GM21786 (cell line): ENCODE measurements around the gene RANBP10.
"Not testable (repeated sequence)": the region's sequence is repeated elsewhere in the genome, so short reads cannot be mapped to it uniquely, and the experiment has no call there.

Source experiments
- ATAC-seq: cut with Tn5 transposase; IDR thresholded peaks from one replicate; pipeline ENCODE4 v1.9.1; 2021; ENCODE audit not compliant: unreplicated experiment

RANBP10 gene

DNA sequence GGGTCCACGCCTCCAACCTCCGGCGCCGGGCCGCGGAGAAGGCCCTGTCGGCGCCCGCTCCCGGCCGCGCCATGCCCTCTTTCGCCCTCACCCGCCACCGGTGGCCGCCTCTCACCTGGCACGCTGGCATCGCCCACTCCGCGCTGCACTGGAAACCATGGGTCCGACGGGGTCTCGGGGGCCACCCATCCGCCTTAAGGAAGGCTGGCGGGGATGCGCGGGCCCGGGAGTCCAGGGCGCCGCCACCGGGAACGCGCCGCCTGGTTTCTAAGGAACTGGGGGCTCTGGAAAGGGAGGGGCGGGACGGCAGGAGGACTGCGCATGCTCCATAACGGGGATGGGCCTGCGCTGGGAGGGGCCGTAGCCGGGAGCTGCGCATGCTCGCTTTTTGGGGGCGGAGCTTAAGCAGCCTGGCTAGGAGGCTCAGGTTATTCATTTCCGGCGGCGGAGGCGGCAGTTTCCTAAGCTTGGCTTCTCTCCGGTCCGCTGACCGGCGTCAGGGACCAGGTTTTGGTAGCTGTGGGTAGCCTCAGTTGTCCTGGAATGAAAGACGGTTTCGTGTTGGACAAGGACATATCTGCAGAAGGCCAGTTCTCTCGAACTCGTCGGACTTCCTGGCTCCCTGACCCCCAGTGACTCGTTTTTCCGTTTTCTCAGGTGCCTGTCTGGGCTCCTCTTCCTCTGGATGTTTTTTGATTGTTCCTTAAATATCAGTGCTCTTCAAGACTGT is 87.1 kb downstream of the RANBP10 start, which contains the start of gene GFOD2:
GFOD2 (minus strand) TSS at position 269 of the 730 bp plus-strand sequence. CDS start 33,601 bp downstream, outside the sequence.
- ATAC-seq: peak; percentile 76

DNA sequence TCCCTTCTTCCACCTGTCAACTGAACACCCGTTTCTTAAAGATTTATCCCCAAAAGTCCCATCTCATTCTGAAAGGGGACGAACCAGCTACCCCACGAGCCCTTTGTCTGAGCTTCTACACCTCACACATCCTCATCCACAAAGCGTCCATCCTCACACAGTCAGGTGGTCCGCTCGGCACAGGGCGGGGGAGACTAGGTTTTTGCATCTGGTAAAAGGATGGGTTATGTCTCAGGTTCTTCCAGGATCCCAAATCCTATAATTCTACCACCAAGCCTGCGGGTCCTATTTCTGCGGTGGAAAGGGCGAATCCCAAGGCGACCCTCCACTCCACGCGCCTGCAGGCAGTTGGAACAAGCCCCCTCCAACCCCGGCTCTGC is 87.7 kb downstream of the RANBP10 start:
- ATAC-seq: peak; percentile 19

DNA sequence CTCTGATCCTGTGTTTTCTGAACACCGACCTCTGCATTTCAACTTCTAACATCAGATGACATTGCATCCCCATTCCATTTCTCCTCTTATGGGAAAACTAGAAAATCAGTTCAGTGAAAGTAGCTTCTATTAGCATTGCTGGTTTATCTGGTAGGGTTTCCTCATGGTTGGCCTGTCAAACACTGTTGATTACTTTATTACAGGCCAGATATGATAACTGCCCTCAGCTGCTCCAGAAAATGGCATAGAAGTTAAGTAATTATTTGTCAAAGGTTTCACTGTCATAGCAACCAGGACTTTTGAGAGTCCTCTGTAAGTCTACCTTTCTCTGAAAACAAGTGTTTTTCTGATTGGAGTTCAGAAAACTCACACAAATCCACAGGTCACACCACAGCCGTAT is 90.3 kb downstream of the RANBP10 start:
- no peak for ATAC-seq

DNA sequence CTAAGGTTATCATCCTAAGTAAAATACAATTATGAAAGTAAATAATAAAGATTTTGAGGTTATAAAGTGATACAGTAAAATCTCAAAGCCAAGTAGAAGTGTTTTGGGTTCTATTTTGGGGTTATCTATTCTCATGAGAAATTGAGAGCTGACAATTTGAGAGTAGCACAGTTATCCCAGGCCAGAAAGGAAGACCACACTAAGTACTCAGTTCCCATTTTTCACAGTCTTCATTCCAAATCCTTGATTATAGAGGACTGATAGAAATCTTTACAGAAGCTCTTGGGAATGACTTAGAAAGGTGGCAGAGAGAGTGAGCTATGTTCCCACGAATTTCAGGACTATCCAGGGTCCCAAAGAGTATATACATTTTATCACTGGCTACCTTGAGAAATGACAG is 91.8 kb downstream of the RANBP10 start:
- ATAC-seq: no peak

DNA sequence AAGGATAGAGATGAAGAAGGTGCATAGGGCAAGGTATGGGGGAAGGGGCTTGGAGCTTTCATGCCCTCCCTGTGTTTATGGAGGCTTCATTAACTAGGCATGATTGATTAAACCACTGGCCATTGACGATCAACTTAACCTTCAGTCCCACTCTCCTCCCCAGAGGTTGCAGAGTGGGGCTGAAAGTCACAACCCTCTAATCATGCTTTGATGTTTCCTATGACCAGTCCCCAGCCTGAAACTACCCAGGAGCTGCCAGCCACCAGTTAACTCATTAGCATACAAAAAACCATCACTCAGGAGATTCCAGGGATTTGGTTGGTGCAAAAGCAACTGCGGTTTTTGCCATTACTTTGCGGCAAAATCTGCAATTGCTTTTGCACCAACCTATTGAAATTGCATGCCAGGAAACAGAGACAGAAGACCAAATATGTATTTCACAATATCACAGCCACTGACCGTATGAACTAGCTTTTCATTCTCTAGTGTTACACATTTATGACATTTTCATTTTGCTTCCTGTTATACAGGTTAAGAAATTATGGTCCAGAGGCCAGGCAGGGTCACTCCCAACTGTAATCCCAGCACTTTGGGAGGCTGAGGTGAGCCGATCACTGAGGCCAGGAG is 92.6 kb downstream of the RANBP10 start:
- ATAC-seq: no peak

GRCh38 chr16:67710607-67711006 is 95.8 kb downstream of the RANBP10 start:
- no peak for ATAC-seq

- no peak for ATAC-seq
Observed at GRCh38 chr16:67709050-67709449, 97.3 kb downstream of the RANBP10 start.

DNA sequence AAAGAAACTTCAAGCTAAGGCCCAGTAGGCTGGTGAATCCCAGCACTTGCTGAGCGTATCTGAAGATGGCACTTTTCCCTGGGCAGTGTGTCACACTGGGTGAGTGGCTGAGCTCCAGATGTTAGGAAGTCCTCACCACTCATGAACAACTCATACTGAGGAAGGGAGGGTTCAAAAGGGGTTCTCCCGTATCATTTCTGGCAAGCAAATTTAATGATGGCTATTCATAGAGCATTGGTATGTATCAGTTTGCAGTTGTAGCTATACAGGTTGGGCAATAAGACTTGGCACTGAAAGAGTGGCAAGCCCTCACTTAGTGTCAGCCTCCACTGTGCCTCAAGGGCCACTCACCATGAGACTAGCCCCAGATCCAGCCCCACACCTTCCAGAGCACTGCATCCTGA is 98.0 kb downstream of the RANBP10 start:
- no peak for ATAC-seq

GRCh38 chr16:67707790-67708189 is 98.6 kb downstream of the RANBP10 start:
- ATAC-seq: no peak

DNA sequence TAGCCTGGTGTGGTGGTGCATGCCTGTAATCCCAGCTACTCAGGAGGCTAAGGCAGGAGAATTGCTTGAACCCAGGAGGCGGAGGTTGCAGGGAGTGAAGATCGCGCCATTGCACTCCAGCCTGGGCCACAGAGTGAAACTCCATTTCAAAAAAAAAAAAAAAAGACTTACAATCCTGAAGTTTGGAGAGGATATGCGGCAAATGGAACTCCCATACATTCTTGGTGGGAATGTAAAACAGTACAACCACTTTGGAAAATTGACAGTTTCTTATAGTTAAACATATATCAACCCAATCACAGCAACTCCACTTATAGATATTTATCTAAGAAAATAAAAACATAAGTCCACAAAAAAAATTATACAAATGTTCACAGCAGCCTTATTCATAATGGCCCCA is 99.2 kb downstream of the RANBP10 start:
- no peak for ATAC-seq

- ATAC-seq: no peak
Observed at GRCh38 chr16:67704110-67704509, 102.2 kb downstream of the RANBP10 start.

GRCh38 chr16:67703626-67704025 is 102.7 kb downstream of the RANBP10 start:
- ATAC-seq: no peak

- no peak for ATAC-seq
Observed at GRCh38 chr16:67702130-67702529, 104.2 kb downstream of the RANBP10 start.

- ATAC-seq: no peak
Observed at GRCh38 chr16:67701420-67701819, 104.9 kb downstream of the RANBP10 start.

- ATAC-seq: no peak
Observed at GRCh38 chr16:67699265-67699664, 107.1 kb downstream of the RANBP10 start.

GRCh38 chr16:67697422-67698185 is 108.8 kb downstream of the RANBP10 start:
- no peak for ATAC-seq

DNA sequence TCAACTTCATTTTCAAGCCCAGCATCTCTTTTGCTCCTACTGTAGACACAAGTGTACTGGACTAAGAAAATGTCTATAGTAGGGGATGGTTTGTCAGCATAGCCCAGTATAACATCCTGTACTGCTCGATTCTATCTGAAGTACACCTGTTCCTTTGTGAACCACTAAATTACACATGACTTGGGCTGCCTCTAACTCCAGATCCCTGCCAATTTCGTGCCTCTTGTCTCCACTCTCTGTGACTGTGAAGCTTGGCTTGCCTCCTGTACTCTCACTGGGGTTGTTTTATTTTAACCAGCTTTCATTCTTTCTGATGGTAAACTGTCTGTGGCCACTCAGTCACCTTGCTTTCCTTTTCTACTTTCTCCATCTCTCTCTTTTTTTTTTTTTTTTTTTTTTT is 111.7 kb downstream of the RANBP10 start:
- no peak for ATAC-seq

DNA sequence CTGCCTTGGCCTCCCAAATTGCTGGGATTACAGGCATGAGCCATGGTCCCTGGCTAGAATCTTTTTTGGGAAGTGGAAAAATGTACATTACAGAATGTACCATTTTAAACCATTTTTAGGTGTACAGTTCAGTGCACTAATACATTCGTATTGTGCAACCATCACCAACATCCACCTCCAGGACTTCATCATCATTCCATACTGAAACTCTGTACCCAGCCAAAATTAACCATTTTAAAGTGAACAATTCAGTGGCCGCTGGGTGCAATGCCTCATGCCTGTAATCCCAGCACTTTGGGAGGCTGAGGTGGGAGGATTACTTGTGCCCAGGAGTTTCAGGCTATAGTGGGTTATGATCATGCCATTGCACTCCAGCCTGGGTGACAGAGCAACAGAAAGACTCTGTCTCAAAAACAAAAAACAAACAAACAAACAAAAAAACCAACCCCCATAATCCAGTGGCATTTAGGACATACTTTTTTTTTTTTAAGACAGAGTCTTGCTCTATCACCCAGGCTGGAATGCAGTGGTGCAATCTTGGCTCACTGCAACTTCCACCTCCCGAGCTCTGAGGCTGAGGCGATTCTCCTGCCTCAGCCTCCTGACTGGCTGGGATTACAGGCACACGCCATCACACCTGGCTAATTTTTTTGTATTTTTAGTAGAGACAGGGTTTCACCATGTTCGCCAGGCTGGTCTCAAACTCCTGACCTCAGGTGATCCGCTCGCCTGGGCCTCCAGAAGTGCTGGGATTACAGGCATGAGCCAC is 112.7 kb downstream of the RANBP10 start:
- ATAC-seq: not testable (repeated sequence)

GRCh38 chr16:67685388-67686112 is 120.8 kb downstream of the RANBP10 start:
- ATAC-seq: no peak

- no peak for ATAC-seq
Observed at GRCh38 chr16:67683767-67684166, 122.6 kb downstream of the RANBP10 start.
